ENCODE measurements around the gene ARID3A.
"Not testable (repeated sequence)": the region's sequence is repeated elsewhere in the genome, so short reads cannot be mapped to it uniquely, and the experiment has no call there.

The ARID3A gene

GRCh38 chr19:925526-926322 lies at the start of gene ARID3A:
Gene ARID3A (plus strand): TSS chr19:926035. CDS start chr19:929529, 3,494 bp downstream.
- peak; percentile 62 to 63 for DNase-seq

GRCh38 chr19:876089-876488 lies 49.7 kb upstream of the ARID3A start:
- no peak for DNase-seq

GRCh38 chr19:876780-877314 lies 49.0 kb upstream of the ARID3A start:
- DNase-seq: no peak

GRCh38 chr19:877992-878660 lies 47.7 kb upstream of the ARID3A start:
- not testable (repeated sequence) for DNase-seq

- DNase-seq: not testable (repeated sequence)
Measured at GRCh38 chr19:878751-879561, 46.9 kb upstream of the ARID3A start.

- DNase-seq: no peak
Measured at GRCh38 chr19:879711-880438, 46.0 kb upstream of the ARID3A start.

- no peak for DNase-seq
Measured at GRCh38 chr19:881385-882071, 44.3 kb upstream of the ARID3A start.

- no peak for DNase-seq
Measured at GRCh38 chr19:882871-883497, 42.9 kb upstream of the ARID3A start.

- DNase-seq: no peak
Measured at GRCh38 chr19:883661-884211, 42.1 kb upstream of the ARID3A start.

GRCh38 chr19:884420-885211 lies 41.2 kb upstream of the ARID3A start:
- no peak for DNase-seq

- no peak for DNase-seq
Measured at GRCh38 chr19:885536-886224, 40.2 kb upstream of the ARID3A start.

GRCh38 chr19:887072-887471 lies 38.8 kb upstream of the ARID3A start:
- DNase-seq: no peak

- no peak for DNase-seq
Measured at GRCh38 chr19:887599-887998, 38.2 kb upstream of the ARID3A start.

GRCh38 chr19:888581-889385 lies 37.1 kb upstream of the ARID3A start:
- DNase-seq: peak; percentile 30 to 41

GRCh38 chr19:889662-890295 lies 36.1 kb upstream of the ARID3A start:
- DNase-seq: no peak

GRCh38 chr19:890831-891230 lies 35.0 kb upstream of the ARID3A start:
- DNase-seq: no peak

GRCh38 chr19:891421-892200 lies 34.2 kb upstream of the ARID3A start:
- not testable (repeated sequence) for DNase-seq

Data from activated CD4-positive, alpha-beta T cell treated with anti-CD3 and anti-CD28 coated beads, Interleukin-2, amount 50 U/mL, for 4 hours (primary cell).